Astrocyte of the cerebellum (primary cell): ENCODE measurements around the gene PNLIPRP2.

Source experiments
- DNase-seq: peaks from one replicate; pipeline ENCODE4 v3.0.0-alpha.2; 2011; ENCODE audit warnings: low read depth
- H3K4me3 ChIP-seq: 2 replicates; pipeline ENCODE4 v1.5.1; 2011; ENCODE audit warnings: mild to moderate bottlenecking, low read depth, low read length, moderate library complexity
- CTCF ChIP-seq: IDR thresholded peaks from 2 replicates; pipeline ENCODE4 v1.5.1; 2012; ENCODE audit warnings: low read length, low read depth, moderate library complexity, mild to moderate bottlenecking; ENCODE audit errors: missing control alignments
- in situ Hi-C: cut with HindIII; loops from 2 replicates; pipeline ENCODE4 v1.10.0; 2017; ENCODE audit warnings: low sequenced_read_pairs

PNLIPRP2 gene

DNA sequence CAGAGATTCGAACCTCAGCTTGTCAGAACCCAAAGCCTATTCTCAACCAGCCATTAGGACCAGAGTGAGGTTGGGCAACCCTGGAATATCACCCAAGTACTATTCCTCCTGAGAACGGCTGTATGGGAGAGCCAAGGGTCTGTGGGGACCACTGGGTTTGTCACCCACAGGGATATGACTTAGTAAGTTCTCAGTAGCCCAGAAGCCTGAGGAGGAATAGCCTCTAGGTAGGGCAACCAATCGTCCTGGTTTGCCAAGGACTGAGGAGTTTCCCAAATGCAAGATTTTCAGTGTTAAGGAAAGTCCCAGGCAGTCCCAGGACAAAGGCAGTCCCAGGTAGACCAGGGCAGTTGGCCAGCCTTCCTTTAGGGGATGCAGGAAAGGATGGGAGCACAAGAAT is 46.7 kb downstream of the PNLIPRP2 start:
- in situ Hi-C loops = no loop called here
- no peak for TF ChIP-seq CTCF

DNA sequence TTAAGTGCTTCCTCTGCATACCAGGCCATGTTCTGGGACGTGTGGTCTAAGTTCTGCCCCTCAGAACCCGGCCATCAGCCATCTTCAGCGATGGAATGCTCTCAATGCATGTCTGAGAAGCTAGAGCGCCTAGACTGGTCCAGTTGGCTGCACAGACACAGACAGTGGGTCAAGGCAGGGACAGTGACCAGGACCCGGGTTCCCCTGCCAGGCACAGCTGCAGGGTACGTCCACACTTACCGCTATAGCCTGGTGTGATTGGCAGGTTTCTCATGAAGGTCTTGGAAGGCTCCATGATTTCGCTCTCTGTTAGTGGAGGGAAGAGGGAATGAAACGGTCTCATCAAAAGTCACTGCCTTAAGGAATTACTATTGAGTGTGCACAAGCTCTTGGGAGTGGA is 47.3 kb downstream of the PNLIPRP2 start:
- no peak for TF ChIP-seq CTCF
- in situ Hi-C loops = no loop called here
- no peak for DNase-seq
- no peak overlapping the region for H3K4me3 ChIP-seq

More for the DNA sequence above, 46.7 kb downstream of the PNLIPRP2 start:
- no peak for DNase-seq
- H3K4me3 ChIP-seq = no peak overlapping the region

DNA sequence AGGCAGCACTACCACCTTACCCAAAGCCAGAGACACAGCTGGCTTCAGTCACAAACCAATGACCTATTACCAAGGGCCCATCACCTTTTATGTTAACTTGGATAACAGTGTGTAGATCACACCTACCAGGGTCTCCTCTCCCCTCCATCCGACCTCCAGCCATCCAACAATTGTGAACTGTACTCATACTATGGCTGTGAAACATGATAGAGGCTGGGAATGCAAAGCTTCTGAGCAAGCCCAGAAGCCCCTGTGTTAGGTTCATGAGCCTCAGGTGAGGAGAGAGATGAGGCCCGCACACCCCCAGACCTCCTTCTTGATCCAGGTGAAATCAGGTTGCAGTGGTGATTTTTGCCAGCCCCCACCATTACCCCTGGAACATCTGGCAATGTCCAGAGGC is 47.7 kb downstream of the PNLIPRP2 start:
- H3K4me3 ChIP-seq = no peak overlapping the region
- no peak for DNase-seq
- TF ChIP-seq CTCF = no peak
- in situ Hi-C loops = no loop called here

- in situ Hi-C loops = no loop called here
- TF ChIP-seq CTCF = no peak
- H3K4me3 ChIP-seq = no peak overlapping the region
- no peak for DNase-seq
Measured at GRCh38 chr10:116669080-116669479, 48.3 kb downstream of the PNLIPRP2 start.

- no peak overlapping the region for H3K4me3 ChIP-seq
- in situ Hi-C loops = no loop called here
- no peak for TF ChIP-seq CTCF
- DNase-seq = no peak
Measured at GRCh38 chr10:116669832-116670644, 49.3 kb downstream of the PNLIPRP2 start.

DNA sequence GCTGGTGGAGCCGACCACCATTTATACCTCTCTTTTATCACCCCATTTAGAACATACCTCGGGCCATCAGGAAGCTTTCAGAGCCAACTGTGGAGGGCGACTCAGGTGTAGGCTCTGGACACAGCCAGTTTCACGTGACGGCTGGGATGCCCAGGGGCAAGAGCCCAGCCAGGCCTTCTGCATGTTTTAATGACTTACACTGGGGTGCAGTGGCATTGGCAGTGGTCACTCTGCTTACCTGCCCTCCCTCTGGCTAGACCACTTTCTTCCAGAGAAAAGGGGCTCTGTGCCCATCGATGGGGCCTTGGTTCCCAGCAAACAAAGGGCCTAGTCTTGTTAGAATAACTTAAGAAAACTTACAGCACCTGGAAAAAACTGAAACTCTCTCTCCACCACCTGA is 50.0 kb downstream of the PNLIPRP2 start:
- no peak for DNase-seq
- TF ChIP-seq CTCF = no peak
- in situ Hi-C loops = no loop called here
- no peak overlapping the region for H3K4me3 ChIP-seq
